Measurements from ENCODE around the gene WNT7A. TPM values are rescaled to one million over a fixed set of nuclear protein-coding genes. Genes with fewer than 3 reads are reported as not detected.

Gene WNT7A
- total RNA-seq: not detected in 2 replicates

GRCh38 chr3:13879946-13880810, at the start of gene WNT7A:
Gene WNT7A, minus strand, starts transcription at chr3:13880071. Its CDS starts 255 bp downstream, at chr3:13879816.

Other genes with a start within 250 kb of the WNT7A start
- 11.0 and 12.9 TPM in 2 replicates for gene CHCHD4, start 244.8 kb upstream of the WNT7A start, total RNA-seq
- 134 and 167 TPM in 2 replicates for gene TMEM43, start 245.0 kb upstream of the WNT7A start, total RNA-seq